Aorta (tissue), 5 donors: ENCODE data around the gene TRAF7. TPM values are rescaled to one million over a fixed set of nuclear protein-coding genes. Genes with fewer than 3 reads are reported as not detected.
"Not testable (repeated sequence)": the region's sequence is repeated elsewhere in the genome, so short reads cannot be mapped to it uniquely, and the experiment has no call there.

Experiments
- ATAC-seq: fragments of 200-7000 bp; cut with Tn5 transposase; one replicate; pipeline ENCODE4 v1.9.1; 2022; ENCODE audit warnings: moderate library complexity; ENCODE audit not compliant: low FRiP score
- DNase-seq, 2 donors: peaks; one replicate each; pipeline ENCODE4 v3.0.0-alpha.2; 2020
- H3K27ac ChIP-seq, 2 donors: one replicate each; pipeline ENCODE4 v1.5.1; 2013; ENCODE audit warnings: low read length in 2 of 2, mild to moderate bottlenecking in 2 of 2, moderate library complexity in 2 of 2, control low read depth in 1 of 2, inconsistent platforms in 1 of 2, low read depth in 1 of 2
- H3K27me3 ChIP-seq, 2 donors: one replicate each; pipeline ENCODE4 v1.6.1; 2013; ENCODE audit warnings: control low read depth in 1 of 2, low read length in 1 of 2, mild to moderate bottlenecking in 1 of 2, moderate library complexity in 1 of 2; ENCODE audit not compliant: insufficient read depth in 2 of 2, control insufficient read depth in 1 of 2
- H3K36me3 ChIP-seq, 2 donors: one replicate each; pipeline ENCODE4 v1.6.1; 2013; ENCODE audit warnings: control low read depth in 1 of 2, low read length in 1 of 2, mild to moderate bottlenecking in 1 of 2; ENCODE audit not compliant: insufficient read depth in 2 of 2, control insufficient read depth in 1 of 2
- H3K4me1 ChIP-seq, 2 donors: one replicate each; pipeline ENCODE4 v1.6.1; 2013; ENCODE audit warnings: low read length in 2 of 2, control low read depth in 1 of 2, mild to moderate bottlenecking in 1 of 2, moderate library complexity in 1 of 2; ENCODE audit not compliant: insufficient read depth in 2 of 2, control insufficient read depth in 1 of 2
- H3K4me3 ChIP-seq, 2 donors: one replicate each; pipeline ENCODE4 v1.5.1; 2013; ENCODE audit warnings: low read length in 2 of 2, control low read depth in 1 of 2, mild to moderate bottlenecking in 1 of 2
- H3K9me3 ChIP-seq: one replicate; pipeline ENCODE4 v1.6.1; 2013; ENCODE audit warnings: mild to moderate bottlenecking, low read length; ENCODE audit not compliant: control insufficient read depth
- WGBS, 2 donors: extraction: QIAGEN DNeasy Blood & Tissue Kit; methylation state at CpG; one replicate each; pipeline ENCODE4 v1.1.7; 2013; 5-methylcytosine and 5-hydroxymethylcytosine counted together
- intact Hi-C, 2 donors: fragments of 100-400 bp; cut with DNase I; formaldehyde crosslinking; loops; one replicate each; pipeline versions ENCODE4 v1.14.2 to v1.15.0; 2022
- long read RNA-seq, 2 donors: library from polyadenylated mRNA; unstranded; transcript quantifications; one replicate each; pipeline ENCODE4 v2.0.0, GENCODE V29; 2020 to 2021
- polyA plus RNA-seq, 2 donors: library from polyadenylated mRNA; stranded (reverse); fragments of 200-250 nt; gene quantifications; one replicate each; pipeline ENCODE4 v1.2.3, GENCODE V29; 2013
- total RNA-seq, 2 donors: library from RNA; stranded (reverse); fragmentation: NEBNext Ultra II Directional; extraction: Animal tissue kit (Norgen Biotek cat#: 25700); gene quantifications; one replicate each; pipeline ENCODE4 v1.2.1, GENCODE V29; 2021
- donor health status: healthy with polysubstance abuse.
- donor health status: Bipolar disorder and iron deficiency.
- donor health status: DM: no; HTN: no; CAD: no.
- donor health status: DM: no; HTN: no; CAD: no.
- donor health status: DM: yes; HTN: yes; CAD: no.

TRAF7 gene
- 10 to 100 TPM; 47.7 to 54.4 TPM for total RNA-seq
- 10 to 100 TPM; 24.4 to 38.0 TPM for polyA plus RNA-seq
- long read RNA-seq, donor 1, transcript TRAF7-201 (21 exons, 3,700 nt), result major isoform, 40 of 83 reads
- long read RNA-seq, donor 1, partial matches to known transcripts, result 25 of 83 reads
- long read RNA-seq, donor 1, other reads (novel, unspliced or antisense), result 18 of 83 reads
- long read RNA-seq, donor 2, transcript TRAF7-201 (21 exons, 3,700 nt), result major isoform, 18 of 58 reads
- long read RNA-seq, donor 2, partial matches to known transcripts, result 24 of 58 reads
- long read RNA-seq, donor 2, other reads (novel, unspliced or antisense), result 16 of 58 reads

DNA sequence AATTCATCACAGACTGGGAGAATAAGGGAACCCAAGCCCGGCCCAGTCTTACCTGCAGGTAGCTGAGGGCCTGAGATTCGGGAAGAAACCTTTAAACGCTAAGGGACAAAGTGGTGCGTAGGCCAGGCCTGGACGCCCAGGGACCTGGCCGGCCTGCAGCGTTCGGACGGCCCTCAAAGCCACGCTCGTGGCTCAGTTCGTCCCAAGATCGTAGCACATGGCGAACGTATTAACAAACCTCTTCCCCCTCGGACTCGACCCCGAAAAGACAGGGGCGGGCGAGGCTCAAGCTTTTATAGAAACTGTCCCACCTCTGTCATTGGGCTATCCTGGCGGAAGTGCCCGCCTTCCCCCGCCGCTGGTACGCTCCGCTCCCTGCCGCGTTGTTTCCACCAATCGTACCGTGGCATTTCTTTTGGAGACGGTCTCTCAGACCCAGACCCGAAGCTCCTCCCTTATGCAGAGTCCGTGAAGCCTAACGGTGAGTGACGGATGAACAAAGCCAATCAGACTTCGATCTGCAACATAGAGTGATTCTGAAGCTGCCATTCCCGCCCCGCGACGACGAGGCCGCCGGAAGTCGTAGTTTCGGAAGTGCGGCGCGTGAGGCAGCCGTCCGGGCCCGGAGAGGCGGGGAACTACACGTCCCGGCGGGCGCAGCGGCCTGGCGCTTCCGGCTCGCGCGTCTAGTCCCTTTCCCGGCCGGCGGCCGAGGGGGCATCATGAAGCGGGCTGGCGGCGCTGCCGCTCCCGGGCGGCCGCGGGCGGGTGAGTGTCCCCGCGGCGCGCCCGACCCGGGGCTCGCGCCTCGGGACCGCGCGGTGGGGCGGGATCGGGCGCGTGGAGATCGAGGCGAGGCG lies at the start of gene TRAF7:
Gene TRAF7 (plus strand): TSS at position 692 of the 860 bp plus-strand sequence. CDS start 8,139 bp downstream, outside the sequence.
- Histone ChIP-seq H3K27me3 (no peaks in the 10 kb centered on the region), H3K9me3 (no peaks in the 10 kb centered on the region), H3K36me3 (no peaks in the 10 kb centered on the region), H3K4me1 (no peaks in the 10 kb centered on the region), H3K4me3 (peak within 1 kb of the TSS; percentile 58 to 72), H3K27ac (peak within 1 kb of the TSS in 1 of 2 donors; percentile 33)
- ATAC-seq, result peak; percentile 95
- DNase-seq, result peak; percentile 99
- WGBS, 2 donors, result 0% methylated on average over 57 to 94 of the region's 94 CpGs
- intact Hi-C loops, result loop anchor here (1.0 to 10.0 kb wide), 2 partner anchors 68 to 99 kb away; partner anchors contain the start of genes E4F1 (in 1 of the 2) and ECI1 (in 1 of the 2)

DNA sequence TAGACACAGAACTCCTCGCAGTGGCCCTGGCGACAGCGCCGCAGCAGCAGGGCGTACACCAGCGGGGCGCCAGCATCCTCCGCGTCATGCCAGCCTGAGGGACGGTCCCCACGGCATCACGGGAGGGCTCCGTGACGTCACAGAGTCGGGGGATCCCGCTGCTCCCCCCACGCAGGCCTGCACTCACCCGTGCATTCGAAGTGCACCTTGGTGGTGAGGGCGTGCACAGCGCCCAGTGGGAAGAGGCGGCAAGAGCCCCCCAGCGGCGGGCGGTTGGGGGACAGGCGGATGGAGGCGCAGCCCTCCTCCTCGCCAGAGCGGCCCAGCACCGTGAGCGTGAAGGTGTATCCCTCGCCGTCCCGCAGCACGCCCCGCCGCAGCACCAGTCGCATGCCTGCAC lies 49.4 kb upstream of the TRAF7 start:
- H3K36me3 ChIP-seq, H3K27ac ChIP-seq, H3K4me1 ChIP-seq, H3K9me3 ChIP-seq, DNase-seq, H3K27me3 ChIP-seq, intact Hi-C loops, H3K4me3 ChIP-seq, ATAC-seq: not testable (repeated sequence)
- 89 to 93% methylated on average over 29 to 38 of the region's 38 CpGs for WGBS, 2 donors

DNA sequence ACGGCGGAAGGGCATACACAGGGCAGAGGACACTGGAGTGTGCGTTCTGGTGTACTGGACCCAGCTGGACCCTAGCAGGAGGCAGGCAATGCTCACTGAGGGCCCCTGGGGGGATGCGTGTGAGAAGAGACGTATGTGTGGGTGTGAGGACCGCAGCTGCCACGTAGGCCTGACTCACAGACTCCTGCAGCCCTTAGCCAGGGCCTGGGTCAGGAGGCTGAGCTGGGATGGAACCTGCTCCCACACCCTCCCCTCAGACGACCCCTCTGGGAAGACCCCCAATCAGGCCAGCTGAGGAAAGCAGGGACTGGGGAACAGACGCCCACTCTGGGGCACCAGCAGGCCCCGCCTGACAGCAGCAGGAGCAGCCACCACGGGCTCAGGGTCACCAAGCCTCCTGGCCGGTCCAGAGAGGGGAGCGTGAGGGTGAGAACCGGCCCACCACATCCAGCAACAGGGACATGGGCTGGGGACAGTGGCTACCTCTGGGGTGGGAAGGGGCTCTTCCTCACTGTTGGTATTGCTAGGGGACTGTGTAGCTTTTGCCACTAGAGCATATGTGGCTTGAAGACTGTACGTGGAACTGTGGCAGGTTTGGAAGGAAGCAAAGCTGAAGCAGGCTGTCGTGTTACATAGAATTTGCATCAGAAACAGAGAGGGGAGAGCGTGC lies 48.3 kb upstream of the TRAF7 start:
- ATAC-seq, H3K27me3 ChIP-seq, H3K4me1 ChIP-seq, DNase-seq, H3K27ac ChIP-seq, H3K9me3 ChIP-seq, intact Hi-C loops, H3K36me3 ChIP-seq, H3K4me3 ChIP-seq: not testable (repeated sequence)
- WGBS, 2 donors, result 71 to 73% methylated on average over 16 to 17 of the region's 17 CpGs

DNA sequence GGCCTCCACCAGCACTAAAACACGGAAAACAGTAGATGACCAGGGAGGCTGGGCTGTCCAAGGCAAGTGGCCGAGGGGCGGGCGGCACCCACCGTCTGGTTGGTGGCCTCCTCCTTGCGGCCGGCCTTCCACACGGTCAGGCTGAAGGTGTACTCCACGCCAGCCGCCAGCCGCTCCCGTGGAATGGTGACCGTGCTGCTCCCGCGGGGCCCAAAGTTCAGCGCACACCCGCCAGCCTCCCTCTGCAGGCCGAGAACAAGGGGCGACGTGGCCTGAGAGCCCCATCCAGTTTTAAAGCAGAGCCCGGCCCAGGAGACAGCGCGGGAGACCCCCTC lies 47.8 kb upstream of the TRAF7 start:
- DNase-seq, H3K27ac ChIP-seq, H3K27me3 ChIP-seq, ATAC-seq, H3K36me3 ChIP-seq, H3K4me1 ChIP-seq, H3K9me3 ChIP-seq, H3K4me3 ChIP-seq, intact Hi-C loops: not testable (repeated sequence)
- 90 to 91% methylated on average over 20 to 23 of the region's 23 CpGs for WGBS, 2 donors

DNA sequence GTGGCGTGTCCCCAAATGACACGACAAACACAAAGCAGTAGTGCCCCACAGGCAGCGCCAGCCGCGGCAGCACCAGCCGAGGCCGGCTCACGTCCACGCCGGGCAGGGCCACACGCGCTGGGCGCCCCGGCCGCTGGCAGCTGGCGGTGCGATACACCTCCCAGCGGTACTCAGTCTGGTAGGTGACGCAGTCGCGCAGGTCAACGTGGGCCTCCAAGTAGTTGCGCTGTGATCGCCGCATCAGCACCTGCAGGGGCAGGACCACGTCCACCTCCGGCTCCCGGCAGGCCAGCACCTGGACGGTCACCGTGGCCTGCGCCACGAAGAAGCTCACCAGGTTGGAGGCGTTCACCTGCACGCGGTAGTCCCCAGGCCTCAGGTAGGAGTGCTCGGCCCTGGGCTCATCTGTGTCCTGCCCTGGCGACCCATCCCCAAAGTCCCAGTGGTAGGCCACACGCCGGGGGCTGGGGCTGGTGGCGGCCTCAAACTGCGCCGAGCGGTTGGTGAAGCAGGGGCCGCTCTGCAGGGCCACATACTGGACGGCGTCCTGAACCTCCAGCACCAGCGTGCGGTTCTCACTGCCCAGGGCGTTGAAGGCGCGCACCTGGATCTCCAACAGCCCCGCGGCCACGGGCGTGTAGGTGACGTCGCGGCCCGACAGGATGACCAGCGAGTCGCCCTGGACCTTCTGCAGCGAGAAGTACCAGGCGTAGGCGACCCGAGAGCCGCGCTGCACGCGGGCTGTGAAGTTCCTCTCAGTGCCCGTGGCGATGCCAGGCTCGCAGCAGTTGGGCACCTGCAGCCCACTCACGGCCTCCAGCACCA lies 46.9 kb upstream of the TRAF7 start:
- WGBS, 2 donors, result 96 to 97% methylated on average over 67 to 73 of the region's 73 CpGs
- H3K36me3 ChIP-seq, H3K27ac ChIP-seq, DNase-seq, H3K4me3 ChIP-seq, H3K4me1 ChIP-seq, H3K9me3 ChIP-seq, intact Hi-C loops, H3K27me3 ChIP-seq: not testable (repeated sequence)
- ATAC-seq, result peak; percentile 57

DNA sequence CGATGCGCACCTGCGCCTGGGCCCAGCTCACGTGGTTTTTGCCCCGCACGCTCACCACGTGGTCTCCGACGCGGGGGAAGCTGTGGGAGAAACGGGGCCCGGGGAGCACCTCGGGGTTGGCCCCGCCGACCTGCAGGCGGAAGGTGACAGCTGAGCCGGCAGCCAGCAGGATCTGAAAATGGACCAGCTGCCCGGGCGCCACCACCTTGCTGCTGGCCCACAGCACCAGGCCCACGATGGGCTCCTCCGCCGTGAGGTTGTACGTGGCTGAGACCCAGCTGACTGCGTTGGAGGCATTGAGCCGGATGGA lies 46.4 kb upstream of the TRAF7 start:
- H3K9me3 ChIP-seq, H3K4me3 ChIP-seq, DNase-seq, H3K27me3 ChIP-seq, H3K36me3 ChIP-seq, H3K4me1 ChIP-seq, H3K27ac ChIP-seq, intact Hi-C loops: not testable (repeated sequence)
- peak; percentile 19 for ATAC-seq
- 93 to 94% methylated on average over 25 of the region's 25 CpGs for WGBS, 2 donors

DNA sequence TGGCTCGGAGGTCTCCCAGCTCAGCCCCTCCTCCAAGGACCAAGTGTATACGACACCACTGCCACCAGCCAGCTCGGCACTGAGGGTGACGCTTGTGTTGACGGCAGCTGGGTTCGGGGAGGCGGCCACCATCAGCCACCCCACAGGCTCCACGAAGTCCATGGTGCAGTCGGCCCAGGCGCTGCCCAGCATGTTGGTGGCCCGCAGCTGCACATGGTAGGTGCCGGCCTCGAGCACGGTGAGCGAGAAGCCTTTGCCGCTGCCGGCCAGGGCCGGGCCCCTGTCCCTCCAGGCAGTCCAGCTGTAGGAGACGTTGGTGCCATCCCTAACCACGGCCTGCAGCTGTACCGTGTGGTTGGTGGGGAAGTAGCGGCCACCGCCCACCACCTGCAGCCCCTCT lies 45.7 kb upstream of the TRAF7 start:
- H3K4me3 ChIP-seq, H3K36me3 ChIP-seq, H3K27ac ChIP-seq, H3K4me1 ChIP-seq, intact Hi-C loops, H3K9me3 ChIP-seq, DNase-seq, H3K27me3 ChIP-seq: not testable (repeated sequence)
- peak; percentile 37 for ATAC-seq
- WGBS, 2 donors, result 86% methylated on average over 17 to 22 of the region's 23 CpGs

DNA sequence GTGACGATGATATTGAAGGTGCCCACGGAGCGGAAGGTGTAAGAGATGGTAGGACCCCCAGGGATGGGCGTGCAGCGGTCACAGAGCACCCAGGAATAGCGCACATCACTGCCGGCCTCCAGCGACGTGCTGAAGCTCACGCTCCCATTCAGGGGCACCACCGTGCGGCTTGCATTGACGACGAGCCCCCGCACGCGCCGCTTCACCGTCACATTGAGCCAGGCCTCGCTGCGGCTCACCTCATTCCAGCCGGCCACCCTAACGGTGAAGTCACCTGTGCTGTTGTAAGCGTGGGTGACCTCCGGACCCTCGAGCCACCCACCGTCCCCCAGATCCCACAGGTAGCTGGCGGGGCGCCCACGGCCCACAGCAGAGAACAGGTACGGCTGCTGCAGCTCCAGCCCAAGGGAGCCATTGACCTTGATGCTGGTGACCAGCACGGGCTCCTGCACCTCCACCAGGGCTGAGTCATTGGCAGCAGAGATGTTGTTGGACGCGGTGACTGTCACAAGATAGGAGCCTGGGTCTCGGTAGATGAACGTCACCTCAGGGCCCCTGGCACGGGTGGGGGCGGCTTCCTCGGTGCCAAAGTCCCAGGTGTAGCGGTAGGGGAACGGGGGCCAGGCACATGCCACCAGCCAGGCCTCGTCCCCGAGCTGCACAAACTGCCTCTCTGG lies 45.1 kb upstream of the TRAF7 start:
- H3K9me3 ChIP-seq, H3K4me3 ChIP-seq, H3K27ac ChIP-seq, H3K27me3 ChIP-seq, H3K4me1 ChIP-seq, H3K36me3 ChIP-seq, intact Hi-C loops, DNase-seq: not testable (repeated sequence)
- ATAC-seq, result peak; percentile 28
- WGBS, 2 donors, result 90% methylated on average over 41 to 43 of the region's 43 CpGs
